NCI-H1417 treated with DMSO at 0.1 percent for 48 hours (cell line): ENCODE results near the gene ZDHHC1.
"Not testable (repeated sequence)": the region's sequence is repeated elsewhere in the genome, so short reads cannot be mapped to it uniquely, and the experiment has no call there.

Experiments used
- DNase-seq: peaks from one replicate; lab custom pipeline; 2025; lab: John Stamatoyannopoulos, UW

The ZDHHC1 gene

DNA sequence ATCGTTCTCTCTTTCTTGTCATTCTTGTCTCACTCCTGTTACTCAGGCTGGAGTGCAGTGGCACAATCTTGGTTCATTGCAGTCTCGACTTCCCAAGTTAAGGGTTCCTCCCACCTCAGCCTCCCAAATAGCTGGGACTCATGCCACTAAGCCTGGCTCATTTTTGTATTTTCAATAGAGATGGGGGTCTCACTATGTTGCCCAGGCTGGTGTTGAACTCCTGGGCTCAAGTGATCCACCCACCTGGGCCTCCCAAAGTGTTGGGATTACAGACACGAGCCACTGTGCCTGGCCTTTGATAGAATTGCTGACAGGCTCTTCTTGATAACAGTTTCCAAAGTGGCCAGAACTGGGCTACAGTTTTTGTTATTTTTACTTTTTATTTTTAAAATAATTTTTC, 55.2 kb downstream of the ZDHHC1 start:
- DNase-seq, result no peak

GRCh38 chr16:67359540-67360269, 56.6 kb downstream of the ZDHHC1 start:
- DNase-seq, result not testable (repeated sequence)

- DNase-seq, result no peak
Observed at GRCh38 chr16:67357561-67357960, 58.7 kb downstream of the ZDHHC1 start.

DNA sequence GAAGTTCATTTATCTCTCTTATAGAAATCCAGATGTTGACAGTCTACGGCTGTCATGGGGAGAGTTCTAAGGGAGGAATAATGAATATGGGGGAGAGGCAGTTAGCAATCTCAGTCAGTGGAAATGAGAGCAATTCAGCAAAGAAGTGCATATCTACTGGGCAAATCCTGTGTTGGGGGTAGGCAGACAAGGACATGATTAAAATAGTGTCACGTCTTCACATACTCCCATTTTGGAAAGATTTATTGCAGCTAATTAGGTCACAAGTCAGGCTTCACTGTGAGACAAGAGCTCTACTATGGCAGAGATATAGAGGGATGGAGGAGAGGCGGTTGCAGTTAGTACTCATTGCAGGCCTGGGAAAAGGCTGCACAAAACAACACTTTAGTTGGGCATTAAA, 59.9 kb downstream of the ZDHHC1 start:
- no peak for DNase-seq

DNA sequence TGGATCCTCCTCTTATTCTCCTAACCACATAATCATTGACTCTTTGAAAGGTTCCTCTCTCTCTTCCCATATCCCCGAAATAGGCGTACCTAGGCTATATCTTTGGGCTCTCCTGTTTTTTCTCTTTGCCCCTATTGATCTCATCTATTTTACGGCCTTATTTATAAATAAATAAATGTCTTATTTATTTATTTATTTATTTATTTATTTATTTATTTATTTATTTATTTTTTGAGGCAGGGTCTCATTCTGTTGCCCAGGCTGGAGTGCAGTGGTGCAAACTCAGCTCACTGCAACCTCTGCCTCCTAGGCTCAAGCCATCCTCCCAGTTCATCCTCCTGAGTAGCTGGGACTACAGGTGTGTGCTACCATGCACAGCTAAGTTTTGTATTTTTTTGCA, 63.8 kb downstream of the ZDHHC1 start:
- DNase-seq, result not testable (repeated sequence)

GRCh38 chr16:67350324-67350723, 66.0 kb downstream of the ZDHHC1 start:
- no peak for DNase-seq

- no peak for DNase-seq
Observed at GRCh38 chr16:67349172-67349571, 67.1 kb downstream of the ZDHHC1 start.

- no peak for DNase-seq
Observed at GRCh38 chr16:67346341-67346740, 69.9 kb downstream of the ZDHHC1 start.

DNA sequence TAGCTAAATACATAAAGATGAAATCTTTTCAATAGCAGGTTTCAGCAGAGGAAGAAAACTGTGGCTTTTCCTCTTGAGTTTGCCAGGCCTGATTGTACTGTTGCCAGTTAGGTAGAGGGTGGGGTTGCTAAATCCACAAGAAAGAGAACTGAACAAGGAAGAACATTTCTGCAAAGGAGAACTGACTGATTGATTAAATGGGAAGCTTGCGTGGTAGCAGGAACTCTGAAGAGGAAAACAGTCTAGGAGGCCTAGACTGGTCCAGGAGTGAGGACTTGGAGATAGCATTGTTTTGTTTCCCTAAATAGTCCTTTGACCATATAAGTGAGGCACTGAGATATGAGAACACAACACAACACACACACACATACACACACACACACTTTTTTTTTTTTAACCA, 70.9 kb downstream of the ZDHHC1 start:
- DNase-seq, result no peak
